Uterus (tissue), 2 donors: Measurements from ENCODE around the gene CCNQ.

Experiments used
- POLR2A ChIP-seq, 2 donors: fragments of 450-650 bp; IDR thresholded peaks; one replicate each; pipeline ENCODE4 v1.6.1; 2016; ENCODE audit warnings: antibody characterized with exemption in 2 of 2, mild to moderate bottlenecking in 1 of 2, moderate library complexity in 1 of 2
- TF ChIP-seq, protein P1 (sequence below), 4 experiments: fragments of 200-600 bp in 2 of 4; fragments of 450-650 bp in 2 of 4; sonication (generic) in 2 of 4; IDR thresholded peaks; one replicate each; pipeline ENCODE4 v1.5.1; 2016 to 2019; ENCODE audit warnings: antibody characterized with exemption in 4 of 4, mild to moderate bottlenecking in 2 of 4, moderate library complexity in 1 of 4

DNA sequence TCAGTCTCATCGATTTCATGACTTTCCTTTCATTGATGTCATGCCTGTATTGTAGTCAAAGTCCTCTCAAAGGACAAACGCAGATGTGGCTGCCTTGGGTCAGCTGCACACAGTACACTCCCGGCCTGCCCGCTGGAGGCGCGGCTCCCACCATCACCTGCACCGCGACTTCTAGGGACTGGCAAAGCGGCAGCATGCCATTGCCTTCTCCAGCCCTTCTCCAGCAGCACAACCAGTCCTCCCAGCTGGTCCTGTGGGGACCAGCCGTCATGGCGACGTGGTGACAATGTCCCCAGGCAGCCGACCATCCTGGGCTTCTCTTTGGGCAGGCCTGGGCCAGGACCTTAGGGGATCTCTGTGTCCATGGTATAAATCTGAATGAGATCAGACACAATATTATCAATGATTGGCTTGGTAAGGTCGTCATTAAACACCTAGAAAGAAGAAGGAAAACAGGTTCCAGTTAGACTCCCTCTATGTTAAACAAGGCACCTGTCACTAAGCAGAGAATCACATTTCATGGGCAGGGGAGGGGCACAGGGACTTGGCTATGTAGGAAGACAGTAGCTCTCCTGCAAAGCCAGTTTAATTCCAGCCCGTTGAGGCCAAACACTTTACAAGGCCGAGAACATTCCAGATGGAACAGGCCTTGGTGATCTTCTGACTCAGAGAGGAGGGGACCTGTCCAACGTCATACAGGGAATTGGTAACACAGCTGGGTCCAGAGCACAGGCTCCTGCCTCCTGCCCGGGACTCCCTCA lies 10.7 kb downstream of the CCNQ start:
- TF ChIP-seq, protein P1, sequence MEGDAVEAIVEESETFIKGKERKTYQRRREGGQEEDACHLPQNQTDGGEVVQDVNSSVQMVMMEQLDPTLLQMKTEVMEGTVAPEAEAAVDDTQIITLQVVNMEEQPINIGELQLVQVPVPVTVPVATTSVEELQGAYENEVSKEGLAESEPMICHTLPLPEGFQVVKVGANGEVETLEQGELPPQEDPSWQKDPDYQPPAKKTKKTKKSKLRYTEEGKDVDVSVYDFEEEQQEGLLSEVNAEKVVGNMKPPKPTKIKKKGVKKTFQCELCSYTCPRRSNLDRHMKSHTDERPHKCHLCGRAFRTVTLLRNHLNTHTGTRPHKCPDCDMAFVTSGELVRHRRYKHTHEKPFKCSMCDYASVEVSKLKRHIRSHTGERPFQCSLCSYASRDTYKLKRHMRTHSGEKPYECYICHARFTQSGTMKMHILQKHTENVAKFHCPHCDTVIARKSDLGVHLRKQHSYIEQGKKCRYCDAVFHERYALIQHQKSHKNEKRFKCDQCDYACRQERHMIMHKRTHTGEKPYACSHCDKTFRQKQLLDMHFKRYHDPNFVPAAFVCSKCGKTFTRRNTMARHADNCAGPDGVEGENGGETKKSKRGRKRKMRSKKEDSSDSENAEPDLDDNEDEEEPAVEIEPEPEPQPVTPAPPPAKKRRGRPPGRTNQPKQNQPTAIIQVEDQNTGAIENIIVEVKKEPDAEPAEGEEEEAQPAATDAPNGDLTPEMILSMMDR (IDR thresholded peaks at IDR 0.05), result no peak
- TF ChIP-seq POLR2A (IDR thresholded peaks at IDR 0.05), result no peak
